Measurements from ENCODE around the gene SFRP2. TPM values are rescaled to one million over a fixed set of nuclear protein-coding genes. Genes with fewer than 3 reads are reported as not detected.

Gene SFRP2
- total RNA-seq, 2 experiments from 2014 or later, result not detected

GRCh38 chr4:153771046-153771445 lies 17.8 kb downstream of the SFRP2 start:
- POLR2A ChIA-PET, result no interaction called here
- no peak overlapping the region for H3K4me3 Mint-ChIP-seq
- H3K36me3 ChIP-seq (ENCODE audit: insufficient read depth, low read length), result no peaks in the 10 kb centered on the region
- peaks cover 4 to 5% of the 10 kb centered on the region in 2 experiments for H3K27me3 ChIP-seq (ENCODE audit: control insufficient read depth in 1 of 2, insufficient read depth in 2 of 2, low read length in 2 of 2)
- no peak overlapping the region for H3K27ac ChIP-seq (ENCODE audit: low read depth in 1 of 2, low read length in 2 of 2)
- DNase-seq (no peak), ATAC-seq (ENCODE audit: poor library complexity) (no peak)
- no peaks in the 10 kb centered on the region for H3K9me3 Mint-ChIP-seq
- CTCF ChIA-PET, result no interaction called here
- TF ChIP-seq, protein P1, sequence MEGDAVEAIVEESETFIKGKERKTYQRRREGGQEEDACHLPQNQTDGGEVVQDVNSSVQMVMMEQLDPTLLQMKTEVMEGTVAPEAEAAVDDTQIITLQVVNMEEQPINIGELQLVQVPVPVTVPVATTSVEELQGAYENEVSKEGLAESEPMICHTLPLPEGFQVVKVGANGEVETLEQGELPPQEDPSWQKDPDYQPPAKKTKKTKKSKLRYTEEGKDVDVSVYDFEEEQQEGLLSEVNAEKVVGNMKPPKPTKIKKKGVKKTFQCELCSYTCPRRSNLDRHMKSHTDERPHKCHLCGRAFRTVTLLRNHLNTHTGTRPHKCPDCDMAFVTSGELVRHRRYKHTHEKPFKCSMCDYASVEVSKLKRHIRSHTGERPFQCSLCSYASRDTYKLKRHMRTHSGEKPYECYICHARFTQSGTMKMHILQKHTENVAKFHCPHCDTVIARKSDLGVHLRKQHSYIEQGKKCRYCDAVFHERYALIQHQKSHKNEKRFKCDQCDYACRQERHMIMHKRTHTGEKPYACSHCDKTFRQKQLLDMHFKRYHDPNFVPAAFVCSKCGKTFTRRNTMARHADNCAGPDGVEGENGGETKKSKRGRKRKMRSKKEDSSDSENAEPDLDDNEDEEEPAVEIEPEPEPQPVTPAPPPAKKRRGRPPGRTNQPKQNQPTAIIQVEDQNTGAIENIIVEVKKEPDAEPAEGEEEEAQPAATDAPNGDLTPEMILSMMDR (IDR thresholded peaks at IDR 0.05), result no peak
- intact Hi-C loops (cut with DNase I, micrococcal nuclease), result no loop called here
- peaks cover 12% of the 10 kb centered on the region for H3K27me3 Mint-ChIP-seq
- no peak overlapping the region for H3K4me3 ChIP-seq (ENCODE audit: low read length)
- H3K36me3 Mint-ChIP-seq (ENCODE audit: low read depth), result no peaks in the 10 kb centered on the region
- H3K9me3 ChIP-seq (ENCODE audit: control insufficient read depth in 1 of 2, insufficient read depth in 1 of 2, low read length in 2 of 2), result no peaks in the 10 kb centered on the region
- H3K4me1 ChIP-seq (ENCODE audit: insufficient read depth, low read length), result no peaks in the 10 kb centered on the region
- H3K27ac Mint-ChIP-seq, result no peak overlapping the region
- no peaks in the 10 kb centered on the region for H3K4me1 Mint-ChIP-seq (ENCODE audit: low read depth)

GRCh38 chr4:153766758-153767157 lies 22.1 kb downstream of the SFRP2 start:
- DNase-seq (no peak), ATAC-seq (ENCODE audit: poor library complexity) (no peak)
- H3K4me1 Mint-ChIP-seq (ENCODE audit: low read depth), result no peaks in the 10 kb centered on the region
- Histone ChIP-seq H3K9me3 (ENCODE audit: control insufficient read depth in 1 of 2, insufficient read depth in 1 of 2, low read length in 2 of 2) (no peaks in the 10 kb centered on the region), H3K36me3 (ENCODE audit: insufficient read depth, low read length) (no peaks in the 10 kb centered on the region), H3K27me3 (ENCODE audit: control insufficient read depth in 1 of 2, insufficient read depth in 2 of 2, low read length in 2 of 2) (peaks cover 9 to 20% of the 10 kb centered on the region in 2 experiments), H3K27ac (ENCODE audit: low read depth in 1 of 2, low read length in 2 of 2) (no peak overlapping the region), H3K4me1 (ENCODE audit: insufficient read depth, low read length) (no peaks in the 10 kb centered on the region), H3K4me3 (ENCODE audit: low read length) (no peak overlapping the region)
- H3K27me3 Mint-ChIP-seq, result peaks cover 28% of the 10 kb centered on the region
- POLR2A ChIA-PET, result no interaction called here
- no peak overlapping the region for H3K4me3 Mint-ChIP-seq
- CTCF ChIA-PET, result no interaction called here
- H3K36me3 Mint-ChIP-seq (ENCODE audit: low read depth), result no peaks in the 10 kb centered on the region
- TF ChIP-seq, protein P1 (IDR thresholded peaks at IDR 0.05), result no peak
- H3K27ac Mint-ChIP-seq, result no peak overlapping the region
- intact Hi-C loops (cut with DNase I, micrococcal nuclease), result no loop called here
- H3K9me3 Mint-ChIP-seq, result no peaks in the 10 kb centered on the region

DNA sequence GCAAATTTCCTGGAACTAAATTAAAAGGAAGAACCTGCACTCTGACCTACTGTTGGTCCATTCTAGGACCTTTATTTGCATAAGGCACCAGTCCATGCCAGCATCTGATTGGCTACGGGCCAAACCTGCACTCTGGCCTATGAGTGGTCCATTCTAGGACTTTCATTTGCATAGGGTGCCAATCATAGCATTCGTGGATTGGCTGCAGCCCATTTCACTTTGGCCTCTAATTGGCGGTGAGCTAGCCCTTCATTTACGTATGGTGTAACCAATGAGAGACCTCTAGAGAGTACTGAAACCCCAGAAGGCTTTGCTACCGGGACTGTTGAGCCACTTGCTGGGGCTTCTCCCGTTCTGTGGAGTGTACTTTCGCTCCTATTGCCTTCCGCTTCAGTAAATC lies 23.0 kb downstream of the SFRP2 start:
- ATAC-seq (ENCODE audit: poor library complexity) (no peak), DNase-seq (no peak)
- Histone ChIP-seq H3K9me3 (ENCODE audit: control insufficient read depth in 1 of 2, insufficient read depth in 1 of 2, low read length in 2 of 2) (no peaks in the 10 kb centered on the region), H3K36me3 (ENCODE audit: insufficient read depth, low read length) (no peaks in the 10 kb centered on the region), H3K4me3 (ENCODE audit: low read length) (no peak overlapping the region), H3K27me3 (ENCODE audit: control insufficient read depth in 1 of 2, insufficient read depth in 2 of 2, low read length in 2 of 2) (peaks cover 9 to 24% of the 10 kb centered on the region in 2 experiments), H3K27ac (ENCODE audit: low read depth in 1 of 2, low read length in 2 of 2) (no peak overlapping the region), H3K4me1 (ENCODE audit: insufficient read depth, low read length) (no peaks in the 10 kb centered on the region)
- intact Hi-C loops (cut with DNase I, micrococcal nuclease), result no loop called here
- Mint-ChIP-seq H3K9me3 (no peaks in the 10 kb centered on the region), H3K4me3 (no peak overlapping the region), H3K36me3 (ENCODE audit: low read depth) (no peaks in the 10 kb centered on the region), H3K27me3 (peaks cover 36% of the 10 kb centered on the region), H3K27ac (no peak overlapping the region), H3K4me1 (ENCODE audit: low read depth) (no peaks in the 10 kb centered on the region)
- TF ChIP-seq, protein P1 (IDR thresholded peaks at IDR 0.05), result no peak
- ChIA-PET POLR2A (no interaction called here), CTCF (no interaction called here)

Measured in CD4-positive, alpha-beta T cell (primary cell).